B cell (primary cell): ENCODE data around the gene ASAP3. TPM values are rescaled to one million over a fixed set of nuclear protein-coding genes. Genes with fewer than 3 reads are reported as not detected.

Experiments used
- ATAC-seq: fragments of 200-7000 bp; cut with Tn5 transposase; one replicate; pipeline ENCODE4 v1.10.0; 2021; ENCODE audit warnings: low read depth, mild to moderate bottlenecking, moderate number of reproducible peaks, moderate library complexity
- CTCF ChIA-PET: fragments of 350-600 bp; sonication (Branson Sonifier 250); formaldehyde crosslinking; loops from one replicate; lab custom pipeline; 2021; ENCODE audit warnings: antibody characterized with exemption, inconsistent platforms; lab: Charles Lee
- POLR2A ChIA-PET: fragments of 350-600 bp; sonication (Branson Sonifier 250); formaldehyde crosslinking; loops from one replicate; lab custom pipeline; 2021; ENCODE audit warnings: antibody characterized with exemption; lab: Charles Lee
- DNase-seq: peaks from one replicate; pipeline ENCODE4 v3.0.0; 2013
- H2AFZ ChIP-seq: 2 replicates; pipeline ENCODE4 v1.6.1; 2012; ENCODE audit warnings: mild to moderate bottlenecking, low read depth, low read length; ENCODE audit not compliant: insufficient read depth, poor library complexity, severe bottlenecking
- H3K27ac ChIP-seq, 2 donors: 1 replicate in 1 of 2; 2 replicates in 1 of 2; pipeline ENCODE4 v1.5.1; 2012 to 2013; ENCODE audit warnings: low read length in 2 of 2, mild to moderate bottlenecking in 2 of 2, moderate library complexity in 1 of 2
- H3K27me3 ChIP-seq, 4 experiments: fragments of 200-600 bp in 1 of 4; sonication (generic) in 1 of 4; replicated peaks in 1 of 4; 1 replicate in 2 of 4; 2 replicates in 2 of 4; pipeline versions ENCODE4 v1.6.1 to v1.7.0; 2013 to 2016; ENCODE audit warnings: low read length in 3 of 4, mild to moderate bottlenecking in 2 of 4, mixed read lengths in 1 of 4, moderate library complexity in 1 of 4; ENCODE audit not compliant: insufficient read depth in 4 of 4, control insufficient read depth in 3 of 4; ENCODE audit errors: control extremely low read depth in 1 of 4
- H3K36me3 ChIP-seq, 2 experiments: replicated peaks in 1 of 2; 1 replicate in 1 of 2; 2 replicates in 1 of 2; pipeline versions ENCODE4 v1.6.1 to v1.7.1; 2013; ENCODE audit warnings: low read length in 1 of 2; ENCODE audit not compliant: insufficient read depth in 2 of 2, control insufficient read depth in 1 of 2; ENCODE audit errors: control extremely low read depth in 1 of 2, extremely low read depth in 1 of 2
- H3K4me1 ChIP-seq, 2 donors: fragments of 200-600 bp in 1 of 2; sonication (generic) in 1 of 2; 1 replicate in 1 of 2; 2 replicates in 1 of 2; pipeline versions ENCODE4 v1.5.1 to v1.6.1; 2013 to 2017; ENCODE audit warnings: low read length in 2 of 2; ENCODE audit not compliant: control insufficient read depth in 2 of 2, insufficient read depth in 2 of 2
- H3K4me2 ChIP-seq: replicated peaks from 2 replicates; pipeline ENCODE3; 2012; ENCODE audit warnings: mild to moderate bottlenecking, low read depth, low read length; ENCODE audit not compliant: poor library complexity, severe bottlenecking
- H3K4me3 ChIP-seq, 5 experiments: fragments of 200-600 bp in 1 of 5; sonication (generic) in 1 of 5; 1 replicate in 3 of 5; 2 replicates in 2 of 5; pipeline versions ENCODE4 v1.5.1 to v1.7.0; 2011 to 2016; ENCODE audit warnings: low read length in 4 of 5, mild to moderate bottlenecking in 4 of 5, low read depth in 2 of 5, control low read depth in 1 of 5, moderate library complexity in 1 of 5; ENCODE audit not compliant: insufficient read depth in 1 of 5; ENCODE audit errors: control extremely low read depth in 1 of 5, extremely low read depth in 1 of 5
- H3K79me2 ChIP-seq: fragments of 200-600 bp; sonication (generic); one replicate; pipeline ENCODE4 v1.6.0; 2016; ENCODE audit warnings: low read length; ENCODE audit not compliant: control insufficient read depth, insufficient read depth
- H3K9ac ChIP-seq: fragments of 200-600 bp; sonication (generic); 2 replicates; pipeline ENCODE4 v1.6.1; 2017; ENCODE audit warnings: mild to moderate bottlenecking, low read length, moderate library complexity
- H3K9me3 ChIP-seq, 3 donors: one replicate each; pipeline versions ENCODE4 v1.6.1 to v1.7.1; 2013; ENCODE audit warnings: low read length in 2 of 3; ENCODE audit not compliant: control insufficient read depth in 2 of 3, insufficient read depth in 1 of 3; ENCODE audit errors: control extremely low read depth in 1 of 3
- H4K20me1 ChIP-seq: 2 replicates; pipeline ENCODE4 v1.6.0; 2012; ENCODE audit warnings: mild to moderate bottlenecking, low read length; ENCODE audit not compliant: insufficient read depth, control insufficient read depth, poor library complexity, severe bottlenecking
- H3K27ac Mint-ChIP-seq: one replicate; pipeline ENCODE4 v1.8.0; 2021; ENCODE audit warnings: mixed read lengths
- H3K27me3 Mint-ChIP-seq: one replicate; pipeline ENCODE4 v1.8.0; 2021; ENCODE audit warnings: mixed read lengths
- H3K4me1 Mint-ChIP-seq: one replicate; pipeline ENCODE4 v1.8.0; 2021; ENCODE audit warnings: mixed read lengths
- H3K4me3 Mint-ChIP-seq: one replicate; pipeline ENCODE4 v1.8.0; 2021; ENCODE audit warnings: mixed read lengths
- H3K9me3 Mint-ChIP-seq: one replicate; pipeline ENCODE4 v1.8.0; 2022; ENCODE audit warnings: mixed read lengths; ENCODE audit not compliant: insufficient read depth
- EZH2 ChIP-seq: IDR thresholded peaks from 2 replicates; pipeline ENCODE4 v1.6.1; 2012; ENCODE audit warnings: borderline replicate concordance, low read depth, mild to moderate bottlenecking, moderate library complexity, low read length; ENCODE audit not compliant: insufficient read depth, poor library complexity, severe bottlenecking
- WGBS: methylation state at CpG from one replicate; pipeline ENCODE4 v1.1.5; 2013; ENCODE audit warnings: missing lambda C conversion rate; ENCODE audit not compliant: insufficient coverage; 5-methylcytosine and 5-hydroxymethylcytosine counted together
- intact Hi-C: fragments of 100-400 bp; cut with micrococcal nuclease; formaldehyde crosslinking; loops from one replicate; pipeline ENCODE4 v1.10.0; 2022
- polyA plus RNA-seq: library from polyadenylated mRNA; depleted of rRNA; stranded (reverse); fragments of >200 nt; gene quantifications from 2 replicates; pipeline ENCODE4 v1.2.3, GENCODE V29; 2012
- total RNA-seq, 2 donors: library from RNA; stranded (reverse); fragments of 120-200 nt in 1 of 2; gene quantifications; 1 replicate in 1 of 2; 2 replicates in 1 of 2; pipeline versions ENCODE4 v1.2.3 to v1.2.4, GENCODE V29; 2013 to 2022
- TF ChIP-seq, protein P1 (sequence below): fragments of 200-600 bp; IDR thresholded peaks from one replicate; pipeline ENCODE4 v1.8.0; 2022; ENCODE audit warnings: antibody characterized with exemption, mild to moderate bottlenecking

The ASAP3 gene
- total and polyA plus RNA-seq, 2 donors (not counting 1 experiment from before 2014, with no cell fraction given) = 2.9 to 11.0 TPM

- no peaks in the 10 kb centered on the region for H3K36me3 ChIP-seq
- intact Hi-C loops = no loop called here
- Mint-ChIP-seq H3K9me3 (no peaks in the 10 kb centered on the region), H3K4me3 (no peak overlapping the region), H3K27me3 (peaks cover 29% of the 10 kb centered on the region), H3K4me1 (no peaks in the 10 kb centered on the region), H3K27ac (no peak overlapping the region)
- H3K27me3 ChIP-seq = peaks cover 0 to 3% (median 0%) of the 10 kb centered on the region in 4 experiments
- ATAC-seq (no peak), DNase-seq (no peak)
- H3K27ac ChIP-seq = no peak overlapping the region
- H4K20me1 ChIP-seq = no peaks in the 10 kb centered on the region
- H3K9ac ChIP-seq = no peak overlapping the region
- H3K9me3 ChIP-seq = no peaks in the 10 kb centered on the region
- H3K79me2 ChIP-seq = no peaks in the 10 kb centered on the region
- no peak overlapping the region for H3K4me3 ChIP-seq
- POLR2A ChIA-PET = interaction anchor here (0.6 kb wide), 1 partner anchor 50 kb away, joined by 4 read pairs; the partner anchor contains the start of gene HNRNPR
- no peak overlapping the region for H2AFZ ChIP-seq
- CTCF ChIA-PET = interaction anchor here (2.0 kb wide), 1 partner anchor 9 kb away, joined by 11 read pairs; no protein-coding TSS in a partner anchor
- TF ChIP-seq, protein P1, sequence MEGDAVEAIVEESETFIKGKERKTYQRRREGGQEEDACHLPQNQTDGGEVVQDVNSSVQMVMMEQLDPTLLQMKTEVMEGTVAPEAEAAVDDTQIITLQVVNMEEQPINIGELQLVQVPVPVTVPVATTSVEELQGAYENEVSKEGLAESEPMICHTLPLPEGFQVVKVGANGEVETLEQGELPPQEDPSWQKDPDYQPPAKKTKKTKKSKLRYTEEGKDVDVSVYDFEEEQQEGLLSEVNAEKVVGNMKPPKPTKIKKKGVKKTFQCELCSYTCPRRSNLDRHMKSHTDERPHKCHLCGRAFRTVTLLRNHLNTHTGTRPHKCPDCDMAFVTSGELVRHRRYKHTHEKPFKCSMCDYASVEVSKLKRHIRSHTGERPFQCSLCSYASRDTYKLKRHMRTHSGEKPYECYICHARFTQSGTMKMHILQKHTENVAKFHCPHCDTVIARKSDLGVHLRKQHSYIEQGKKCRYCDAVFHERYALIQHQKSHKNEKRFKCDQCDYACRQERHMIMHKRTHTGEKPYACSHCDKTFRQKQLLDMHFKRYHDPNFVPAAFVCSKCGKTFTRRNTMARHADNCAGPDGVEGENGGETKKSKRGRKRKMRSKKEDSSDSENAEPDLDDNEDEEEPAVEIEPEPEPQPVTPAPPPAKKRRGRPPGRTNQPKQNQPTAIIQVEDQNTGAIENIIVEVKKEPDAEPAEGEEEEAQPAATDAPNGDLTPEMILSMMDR = no peak
- TF ChIP-seq EZH2 = no peak
- H3K4me1 ChIP-seq = no peaks in the 10 kb centered on the region
- H3K4me2 ChIP-seq = no peak overlapping the region
- 87% methylated on average over 3 of the region's 7 CpGs for WGBS
Observed at GRCh38 chr1:23394684-23395083, 89.3 kb downstream of the ASAP3 start.

DNA sequence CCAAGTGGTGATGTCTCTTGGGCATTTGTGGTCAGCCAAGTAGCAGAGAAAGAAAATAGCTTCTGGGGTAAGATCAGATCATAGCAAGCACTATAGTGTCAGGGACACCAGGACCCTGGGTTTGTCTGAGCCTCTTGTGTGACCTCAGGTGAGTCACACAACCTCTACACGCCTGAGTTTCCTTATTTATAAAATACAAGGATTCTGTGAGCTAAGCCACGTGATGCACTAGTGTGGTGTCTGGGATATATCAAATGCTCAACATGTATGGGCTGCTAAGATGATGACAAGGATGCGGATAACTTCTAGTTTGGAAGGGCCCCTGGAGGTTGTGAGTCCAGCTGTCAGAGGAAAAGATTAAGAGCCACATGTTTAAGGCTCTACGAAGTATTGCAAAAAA is 89.8 kb downstream of the ASAP3 start:
- CTCF ChIA-PET = interaction anchor here (2.0 kb wide), 1 partner anchor 9 kb away, joined by 11 read pairs; no protein-coding TSS in a partner anchor
- Histone ChIP-seq H3K4me1 (no peaks in the 10 kb centered on the region), H3K27me3 (peaks cover 0 to 3% (median 0%) of the 10 kb centered on the region in 4 experiments), H3K79me2 (no peaks in the 10 kb centered on the region), H2AFZ (no peak overlapping the region), H3K4me2 (no peak overlapping the region), H3K27ac (no peak overlapping the region), H3K9ac (no peak overlapping the region), H3K4me3 (no peak overlapping the region), H3K36me3 (no peaks in the 10 kb centered on the region), H3K9me3 (no peaks in the 10 kb centered on the region), H4K20me1 (no peaks in the 10 kb centered on the region)
- no peak overlapping the region for H3K27ac Mint-ChIP-seq
- H3K4me1 Mint-ChIP-seq = no peaks in the 10 kb centered on the region
- H3K9me3 Mint-ChIP-seq = no peaks in the 10 kb centered on the region
- DNase-seq = no peak
- POLR2A ChIA-PET = interaction anchor here (0.6 kb wide), 1 partner anchor 50 kb away, joined by 4 read pairs; the partner anchor contains the start of gene HNRNPR
- no peak for ATAC-seq
- intact Hi-C loops = no loop called here
- WGBS = 90% methylated on average over 3 of the region's 4 CpGs
- peaks cover 29% of the 10 kb centered on the region for H3K27me3 Mint-ChIP-seq
- no peak overlapping the region for H3K4me3 Mint-ChIP-seq
- TF ChIP-seq, protein P1 = no peak
